GM18868 (cell line): ENCODE data around the gene HEPN1.

Source experiments
- ATAC-seq: cut with Tn5 transposase; IDR thresholded peaks from one replicate; pipeline ENCODE4 v1.9.1; 2021; ENCODE audit warnings: mild to moderate bottlenecking, moderate library complexity; ENCODE audit not compliant: unreplicated experiment

Gene HEPN1

GRCh38 chr11:124884869-124885479, 34.1 kb upstream of the HEPN1 start:
- ATAC-seq: no peak

- ATAC-seq: no peak
Measured at GRCh38 chr11:124886476-124886875, 32.6 kb upstream of the HEPN1 start.

GRCh38 chr11:124886978-124887666, 31.9 kb upstream of the HEPN1 start:
- ATAC-seq: no peak

DNA sequence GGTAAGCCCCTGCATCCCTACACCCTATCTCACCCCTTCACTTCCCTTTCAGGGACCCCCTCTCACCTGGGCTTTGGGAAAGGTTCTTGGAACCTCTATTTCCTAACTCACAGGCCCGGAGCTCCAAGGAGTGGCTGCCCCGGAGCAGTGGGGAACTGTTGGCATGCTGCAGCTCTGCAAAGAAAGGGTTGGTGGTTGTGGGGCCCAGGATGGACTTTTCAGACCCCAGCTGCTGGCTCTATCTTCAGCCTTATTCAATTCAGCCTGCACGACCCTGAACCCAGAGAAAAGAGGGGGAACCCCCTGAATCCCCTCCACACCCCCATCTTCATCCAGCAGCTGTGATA, 31.4 kb upstream of the HEPN1 start:
- no peak for ATAC-seq

DNA sequence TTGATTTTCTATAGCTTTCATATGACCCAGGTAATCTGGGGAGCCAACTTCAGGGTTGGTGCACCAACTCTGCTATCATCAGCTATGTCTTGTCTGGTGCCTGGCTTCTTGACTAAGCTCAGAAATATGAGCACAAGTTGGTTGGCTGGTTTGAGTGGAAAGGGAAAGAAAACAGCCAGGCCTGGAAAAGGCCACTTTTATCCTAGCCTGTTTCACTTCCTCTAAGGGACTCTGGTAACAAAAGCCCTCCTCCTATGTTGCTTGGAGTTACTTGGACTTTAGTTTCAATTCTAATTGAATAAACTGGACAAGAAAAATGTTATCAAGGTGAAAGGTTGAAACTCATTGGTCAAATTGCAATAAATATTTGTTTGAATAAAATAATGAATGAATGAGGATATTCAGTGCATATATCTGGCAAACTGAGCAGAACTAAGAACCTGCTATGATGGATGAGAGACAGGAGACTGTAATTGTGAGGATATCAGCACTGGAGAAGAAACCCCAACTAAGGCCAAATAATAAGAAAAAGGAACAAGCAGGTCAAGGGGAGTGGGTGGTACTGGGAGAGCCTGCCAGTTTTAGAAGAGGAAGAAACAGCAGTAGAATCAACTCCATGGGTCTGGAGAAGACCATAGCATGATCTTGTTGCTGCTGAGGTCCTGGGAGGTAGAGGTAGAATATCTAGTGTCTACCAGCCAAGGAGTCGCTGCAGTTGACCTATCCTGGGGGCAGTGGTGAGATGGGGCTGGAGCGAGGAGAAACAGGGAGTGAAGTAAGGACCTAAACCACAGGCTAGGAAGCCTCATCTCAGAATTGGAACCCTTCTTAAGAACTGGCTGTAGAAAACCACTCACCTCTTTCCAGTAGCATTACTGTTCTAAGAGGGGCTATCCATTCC, 29.6 kb upstream of the HEPN1 start:
- ATAC-seq: no peak

DNA sequence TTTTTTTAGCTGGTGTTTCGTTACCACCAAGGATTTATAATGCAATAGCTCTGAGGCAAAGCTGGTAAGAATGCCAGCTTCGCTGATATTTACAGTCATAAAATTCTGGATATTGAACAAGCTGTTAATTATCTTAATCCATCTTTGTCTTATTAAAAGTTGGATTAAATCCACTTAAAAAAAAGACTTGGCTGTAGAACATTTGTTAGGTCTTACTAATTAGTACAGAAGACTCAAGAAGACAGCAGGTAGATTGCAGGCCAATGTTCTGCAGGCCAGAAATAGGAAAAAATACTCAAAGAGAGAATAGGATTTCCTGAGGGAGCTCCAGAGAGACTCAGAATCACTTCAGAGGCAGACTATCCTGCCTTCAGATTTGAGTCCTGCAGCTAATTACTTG, 28.9 kb upstream of the HEPN1 start:
- no peak for ATAC-seq

GRCh38 chr11:124890683-124891372, 28.2 kb upstream of the HEPN1 start:
- ATAC-seq: no peak

GRCh38 chr11:124891373-124891861, 27.6 kb upstream of the HEPN1 start:
- no peak for ATAC-seq

DNA sequence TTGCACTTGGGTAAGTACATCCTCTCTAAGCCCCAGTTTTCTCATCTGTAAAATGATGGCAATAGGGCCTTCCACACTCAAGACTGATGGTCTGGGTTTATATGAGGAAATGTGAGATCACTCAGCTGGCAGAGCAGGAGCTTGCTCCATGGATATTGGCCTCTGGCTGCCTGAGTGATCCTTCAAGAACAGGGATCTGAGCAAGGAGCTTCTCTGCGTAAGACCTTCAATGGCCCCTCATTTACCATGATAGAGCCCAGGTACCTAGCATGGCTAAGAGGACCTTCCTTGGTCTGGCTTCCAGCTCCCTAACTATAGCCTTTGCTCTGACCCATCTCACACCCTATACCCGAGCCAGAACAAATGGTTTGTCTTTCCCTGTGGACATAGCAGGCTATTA, 26.9 kb upstream of the HEPN1 start:
- no peak for ATAC-seq

- no peak for ATAC-seq
Measured at GRCh38 chr11:124892750-124893454, 26.1 kb upstream of the HEPN1 start.

- no peak for ATAC-seq
Measured at GRCh38 chr11:124893781-124894401, 25.2 kb upstream of the HEPN1 start.

DNA sequence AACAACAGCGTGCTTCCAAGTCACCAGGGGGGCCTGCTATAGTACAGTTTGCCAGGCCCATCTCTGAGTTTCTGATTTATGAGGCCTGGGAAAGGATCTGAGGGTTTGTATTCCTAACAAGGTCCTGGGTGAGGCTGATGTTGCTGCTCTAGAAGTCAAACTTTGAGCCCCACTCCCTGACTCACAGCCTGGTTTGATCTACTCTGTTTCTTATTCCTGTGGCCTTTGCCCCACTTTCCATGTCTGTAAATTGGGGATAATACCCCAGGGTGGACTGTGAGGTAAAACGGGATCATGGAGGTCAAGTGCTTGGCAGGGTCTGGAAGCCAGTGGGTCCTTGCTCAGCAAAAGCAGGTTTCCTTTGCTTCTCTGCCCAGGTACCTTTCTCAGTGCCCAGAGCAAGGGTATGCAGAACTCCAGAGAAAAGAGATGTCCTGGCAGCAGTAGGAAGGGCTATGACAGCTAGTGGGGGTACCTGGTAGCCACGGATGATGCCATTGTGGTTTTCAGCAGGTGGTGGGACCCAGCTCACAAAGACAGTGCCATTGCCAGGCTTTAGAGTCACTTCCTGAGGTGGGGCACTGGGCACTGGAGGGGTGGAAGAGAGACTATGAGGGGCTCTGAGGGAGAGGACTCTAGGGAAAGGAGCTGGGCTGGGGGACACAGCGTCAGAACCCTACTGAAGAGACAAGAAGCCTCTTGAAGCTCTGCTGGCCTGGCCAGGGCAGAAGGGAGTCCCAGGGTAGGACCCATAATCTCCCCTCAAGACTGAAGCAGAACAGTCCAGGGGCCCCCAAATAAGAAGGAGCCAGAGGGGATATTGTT, 24.2 kb upstream of the HEPN1 start:
- ATAC-seq: no peak

GRCh38 chr11:124895471-124895971, 23.5 kb upstream of the HEPN1 start:
- no peak for ATAC-seq

DNA sequence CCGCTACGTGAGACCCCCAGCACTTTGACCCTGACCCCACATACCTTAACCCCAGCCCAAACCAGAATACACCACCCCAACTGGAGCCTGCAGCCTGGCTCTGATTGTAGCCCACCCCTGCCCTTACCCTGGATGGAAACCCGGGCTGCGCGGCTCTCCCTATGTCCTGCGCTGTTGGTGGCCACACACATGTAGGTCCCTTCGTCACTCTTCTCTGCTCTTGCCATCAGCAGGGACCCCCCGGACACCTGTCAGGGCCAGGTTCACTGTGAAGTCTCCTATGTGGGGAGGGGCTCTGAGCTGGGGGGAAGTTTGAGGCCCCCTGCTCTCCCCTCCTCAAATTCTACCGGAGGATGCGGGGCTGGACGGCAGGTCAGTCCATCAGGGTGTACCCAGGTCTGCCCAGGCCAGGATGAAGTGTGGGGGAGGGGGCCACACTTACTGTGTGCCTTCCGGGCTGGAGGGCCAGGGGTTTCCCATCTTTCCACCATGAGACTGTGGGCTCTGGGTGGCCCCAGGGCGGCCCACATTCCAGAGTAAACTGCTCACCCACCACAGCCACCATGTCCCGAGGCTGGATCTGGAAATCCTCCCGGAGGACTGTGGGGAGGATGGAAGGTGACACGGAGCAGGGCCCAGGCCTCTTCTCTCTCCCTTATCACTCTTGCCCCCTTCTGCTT, 22.8 kb upstream of the HEPN1 start:
- no peak for ATAC-seq

- no peak for ATAC-seq
Measured at GRCh38 chr11:124896821-124897391, 22.1 kb upstream of the HEPN1 start.

GRCh38 chr11:124897674-124898262, 21.3 kb upstream of the HEPN1 start, which contains the start of gene ROBO4:
ROBO4 (minus strand) TSS chr11:124897865; CDS start chr11:124897795, 70 bp downstream.
- no peak for ATAC-seq

- no peak for ATAC-seq
Measured at GRCh38 chr11:124898263-124898680, 20.8 kb upstream of the HEPN1 start.

- ATAC-seq: no peak
Measured at GRCh38 chr11:124898711-124899110, 20.3 kb upstream of the HEPN1 start.
